GM12891 (cell line): Measurements from ENCODE around the gene SNRNP35.

Experiments used
- POLR2A ChIP-seq: IDR thresholded peaks from 2 replicates; pipeline ENCODE4 v1.6.1; 2011; ENCODE audit warnings: low read depth, low read length, control low read depth
- POLR2AphosphoS5 ChIP-seq: IDR thresholded peaks from 2 replicates; pipeline ENCODE4 v1.6.1; 2011; ENCODE audit warnings: low read depth, low read length, control low read depth
- TAF1 ChIP-seq: IDR thresholded peaks from 2 replicates; pipeline ENCODE4 v1.6.1; 2011; ENCODE audit warnings: low read depth, low read length, control low read depth

GRCh38 chr12:123435636-123436016 lies 22.3 kb upstream of the SNRNP35 start:
- TF ChIP-seq POLR2AphosphoS5, result no peak
- TF ChIP-seq TAF1, result no peak
- TF ChIP-seq POLR2A, result no peak
